HEK293 (cell line): ENCODE measurements around the gene FAM83C.
A peak's percentile ranks its signal among the peaks of the same experiment; 100 is the strongest.

Source experiments
- CTCF ChIA-PET: fragments of 350-600 bp; formaldehyde crosslinking; extraction: SDS; loops from one replicate; lab custom pipeline; 2021; ENCODE audit warnings: antibody characterized with exemption; lab: Yijun Ruan, JAX
- POLR2A ChIA-PET: fragments of 300-600 bp; formaldehyde crosslinking; extraction: SDS; loops from one replicate; lab custom pipeline; 2020; ENCODE audit warnings: antibody characterized with exemption, inconsistent platforms; lab: Yijun Ruan, JAX
- H3K27ac ChIP-seq: fragments of 200-500 bp; sonication (Bioruptor generic); 2 replicates; pipeline ENCODE4 v1.5.1; 2014; ENCODE audit warnings: low read depth, low read length, control low read depth, inconsistent platforms; ENCODE audit errors: extremely low read depth
- H3K36me3 ChIP-seq, 2 experiments: fragments of 200-500 bp in 1 of 2; sonication (Bioruptor generic) in 1 of 2; 1 replicate in 1 of 2; 2 replicates in 1 of 2; pipeline ENCODE4 v1.5.1; 2014 to 2017; ENCODE audit warnings: inconsistent platforms in 2 of 2, low read length in 2 of 2; ENCODE audit not compliant: control insufficient read depth in 2 of 2, insufficient read depth in 1 of 2
- H3K4me1 ChIP-seq: fragments of 200-500 bp; sonication (Bioruptor generic); 2 replicates; pipeline ENCODE4 v1.5.1; 2014; ENCODE audit warnings: mild to moderate bottlenecking, low read length, inconsistent platforms; ENCODE audit not compliant: control insufficient read depth, insufficient read depth
- H3K4me3 ChIP-seq: 2 replicates; pipeline ENCODE4 v1.5.1; 2011; ENCODE audit warnings: low read depth, mild to moderate bottlenecking, control low read depth, low read length, moderate library complexity
- H3K9me3 ChIP-seq: fragments of 200-500 bp; sonication (Bioruptor generic); 2 replicates; pipeline ENCODE4 v1.5.1; 2014; ENCODE audit warnings: low read depth, low read length, inconsistent platforms; ENCODE audit not compliant: control insufficient read depth, insufficient read depth
- GLI4 ChIP-seq: fragments of 450-650 bp; formaldehyde crosslinking; IDR thresholded peaks from 2 replicates; pipeline ENCODE4 v1.5.1; 2016; ENCODE audit warnings: missing biosample characterization, missing genetic modification characterization
- OSR2 ChIP-seq: fragments of 450-650 bp; formaldehyde crosslinking; IDR thresholded peaks from 2 replicates; pipeline ENCODE4 v1.5.1; 2016; ENCODE audit warnings: missing biosample characterization, missing genetic modification characterization
- SP2 ChIP-seq: fragments of 450-650 bp; formaldehyde crosslinking; IDR thresholded peaks from 2 replicates; pipeline ENCODE4 v1.5.1; 2016; ENCODE audit warnings: missing biosample characterization, missing genetic modification characterization
- SP3 ChIP-seq: fragments of 450-650 bp; formaldehyde crosslinking; IDR thresholded peaks from 2 replicates; pipeline ENCODE4 v1.5.1; 2016; ENCODE audit warnings: missing biosample characterization, missing genetic modification characterization
- ZBTB17 ChIP-seq: fragments of 450-650 bp; formaldehyde crosslinking; IDR thresholded peaks from 2 replicates; pipeline ENCODE4 v1.5.1; 2016; ENCODE audit warnings: missing biosample characterization, missing genetic modification characterization
- ZNF121 ChIP-seq: fragments of 450-650 bp; formaldehyde crosslinking; IDR thresholded peaks from 2 replicates; pipeline ENCODE4 v1.5.1; 2016; ENCODE audit warnings: missing biosample characterization, missing genetic modification characterization
- ZNF214 ChIP-seq: fragments of 450-650 bp; formaldehyde crosslinking; IDR thresholded peaks from 2 replicates; pipeline ENCODE4 v1.5.1; 2017; ENCODE audit warnings: missing biosample characterization, mild to moderate bottlenecking, missing genetic modification characterization, borderline replicate concordance
- ZNF239 ChIP-seq: fragments of 450-650 bp; formaldehyde crosslinking; IDR thresholded peaks from 2 replicates; pipeline ENCODE4 v1.5.1; 2016; ENCODE audit warnings: missing biosample characterization, missing genetic modification characterization
- ZNF626 ChIP-seq: fragments of 450-650 bp; sonication (Bioruptor Pico); formaldehyde crosslinking; IDR thresholded peaks from 2 replicates; pipeline ENCODE4 v1.5.1; 2018; ENCODE audit warnings: missing biosample characterization, missing genetic modification characterization, inconsistent platforms
- ZNF670 ChIP-seq: fragments of 450-650 bp; formaldehyde crosslinking; IDR thresholded peaks from 2 replicates; pipeline ENCODE4 v1.5.1; 2016; ENCODE audit warnings: missing biosample characterization, missing genetic modification characterization, low read depth
- TF ChIP-seq, protein P1 (sequence below): fragments of 450-650 bp; formaldehyde crosslinking; IDR thresholded peaks from 2 replicates; pipeline ENCODE4 v1.5.1; 2016; ENCODE audit warnings: missing biosample characterization, missing genetic modification characterization

FAM83C gene

DNA sequence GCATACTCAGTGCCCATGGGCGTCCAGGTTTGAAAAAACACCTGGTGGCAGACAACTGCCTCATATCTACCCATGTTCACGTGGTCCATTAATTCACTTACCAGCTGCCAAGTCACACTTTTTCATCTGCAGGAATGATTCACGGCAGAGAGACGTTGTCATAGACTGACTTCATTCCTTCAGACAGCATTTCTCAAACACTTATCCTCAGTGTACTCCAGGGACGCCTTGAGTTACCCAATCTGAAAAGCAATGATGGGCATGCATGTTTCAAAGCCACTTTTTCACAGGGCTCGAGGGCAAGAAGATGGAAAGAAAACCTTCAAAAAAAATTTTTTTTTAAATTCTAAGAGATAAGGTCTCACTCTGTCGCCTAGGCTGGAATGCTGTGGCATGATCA lies 20.3 kb downstream of the FAM83C start:
- Histone ChIP-seq H3K36me3 (peaks cover 0 to 18% of the 10 kb centered on the region in 2 experiments; a peak in 1 of 3 replicates), H3K4me1 (no peaks in the 10 kb centered on the region), H3K27ac (no peak overlapping the region), H3K4me3 (no peak overlapping the region), H3K9me3 (no peaks in the 10 kb centered on the region)
- ChIA-PET POLR2A (interaction anchor here (0.5 kb wide), 1 partner anchor 164 kb away, joined by 7 read pairs; no protein-coding TSS in a partner anchor), CTCF (interaction anchor here (0.6 to 11.4 kb wide), 3 partner anchors 8 to 128 kb away, joined by 3 to 150 read pairs (median 4); partner anchors contain the start of gene EDEM2)
- TF ChIP-seq ZNF214 (tag by site-specific recombination) (no peak), SP2 (tag by site-specific recombination) (no peak)

DNA sequence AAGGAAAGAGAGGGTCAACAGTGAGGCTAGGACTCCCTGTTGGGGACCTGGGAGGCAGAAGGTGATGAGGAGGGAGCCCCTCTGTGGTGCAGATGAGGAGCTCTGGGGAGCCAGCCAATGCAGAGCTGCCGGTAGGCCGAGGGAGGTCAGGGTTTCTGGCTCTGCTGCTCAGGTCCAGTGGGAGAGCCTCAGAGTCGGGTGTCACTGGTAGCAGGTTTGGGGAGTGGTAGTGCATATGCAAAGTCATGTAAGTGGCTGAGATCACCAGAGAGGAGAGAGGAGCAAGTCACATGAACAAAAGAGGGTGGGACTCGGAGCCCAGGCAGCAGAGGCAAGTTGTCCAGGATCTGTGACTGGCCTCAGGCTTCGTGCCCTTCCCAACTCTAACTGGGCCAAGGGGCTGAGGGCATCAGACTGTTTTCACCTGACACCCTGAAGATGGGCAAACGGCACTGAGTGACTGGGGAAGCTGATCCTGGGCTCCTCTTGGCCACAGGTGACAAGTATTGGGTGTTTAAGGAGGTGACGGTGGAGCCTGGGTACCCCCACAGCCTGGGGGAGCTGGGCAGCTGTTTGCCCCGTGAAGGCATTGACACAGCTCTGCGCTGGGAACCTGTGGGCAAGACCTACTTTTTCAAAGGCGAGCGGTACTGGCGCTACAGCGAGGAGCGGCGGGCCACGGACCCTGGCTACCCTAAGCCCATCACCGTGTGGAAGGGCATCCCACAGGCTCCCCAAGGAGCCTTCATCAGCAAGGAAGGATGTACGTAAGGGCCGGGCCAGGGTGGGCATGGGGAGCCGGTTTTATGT lies 20.9 kb downstream of the FAM83C start:
- Histone ChIP-seq H3K27ac (no peak overlapping the region), H3K9me3 (no peaks in the 10 kb centered on the region), H3K4me1 (no peaks in the 10 kb centered on the region), H3K36me3 (peaks cover 0 to 12% of the 10 kb centered on the region in 2 experiments; a peak in 1 of 3 replicates), H3K4me3 (no peak overlapping the region)
- ChIA-PET CTCF (interaction anchor here (0.6 to 11.4 kb wide), 5 partner anchors 8 to 397 kb away, joined by 3 to 150 read pairs (median 4); partner anchors contain the start of gene EDEM2), POLR2A (interaction anchor here (0.5 to 1.9 kb wide), 2 partner anchors 124 to 164 kb away, joined by 7 to 8 read pairs; partner anchors contain the start of gene EDEM2)
- no peak for TF ChIP-seq GLI4 (tag by site-specific recombination)
- TF ChIP-seq OSR2 (tag by site-specific recombination): peak; percentile 83
- TF ChIP-seq ZNF670: no peak
- no peak for TF ChIP-seq ZNF121 (tag by site-specific recombination)
- TF ChIP-seq, protein P1, sequence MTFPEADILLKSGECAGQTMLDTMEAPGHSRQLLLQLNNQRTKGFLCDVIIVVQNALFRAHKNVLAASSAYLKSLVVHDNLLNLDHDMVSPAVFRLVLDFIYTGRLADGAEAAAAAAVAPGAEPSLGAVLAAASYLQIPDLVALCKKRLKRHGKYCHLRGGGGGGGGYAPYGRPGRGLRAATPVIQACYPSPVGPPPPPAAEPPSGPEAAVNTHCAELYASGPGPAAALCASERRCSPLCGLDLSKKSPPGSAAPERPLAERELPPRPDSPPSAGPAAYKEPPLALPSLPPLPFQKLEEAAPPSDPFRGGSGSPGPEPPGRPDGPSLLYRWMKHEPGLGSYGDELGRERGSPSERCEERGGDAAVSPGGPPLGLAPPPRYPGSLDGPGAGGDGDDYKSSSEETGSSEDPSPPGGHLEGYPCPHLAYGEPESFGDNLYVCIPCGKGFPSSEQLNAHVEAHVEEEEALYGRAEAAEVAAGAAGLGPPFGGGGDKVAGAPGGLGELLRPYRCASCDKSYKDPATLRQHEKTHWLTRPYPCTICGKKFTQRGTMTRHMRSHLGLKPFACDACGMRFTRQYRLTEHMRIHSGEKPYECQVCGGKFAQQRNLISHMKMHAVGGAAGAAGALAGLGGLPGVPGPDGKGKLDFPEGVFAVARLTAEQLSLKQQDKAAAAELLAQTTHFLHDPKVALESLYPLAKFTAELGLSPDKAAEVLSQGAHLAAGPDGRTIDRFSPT (tag by site-specific recombination): 0 out of 2 replicates have a peak, but pooled peaks have one; percentile 18
- TF ChIP-seq ZNF626 (tag by site-specific recombination): no peak
- 0 out of 2 replicates have a peak, but pooled peaks have one; percentile 20 for TF ChIP-seq SP2 (tag by site-specific recombination)
- TF ChIP-seq ZBTB17 (tag by site-specific recombination): peak; percentile 25; the same call in 1 of the 2 replicates
- no peak for TF ChIP-seq ZNF239 (tag by site-specific recombination)

DNA sequence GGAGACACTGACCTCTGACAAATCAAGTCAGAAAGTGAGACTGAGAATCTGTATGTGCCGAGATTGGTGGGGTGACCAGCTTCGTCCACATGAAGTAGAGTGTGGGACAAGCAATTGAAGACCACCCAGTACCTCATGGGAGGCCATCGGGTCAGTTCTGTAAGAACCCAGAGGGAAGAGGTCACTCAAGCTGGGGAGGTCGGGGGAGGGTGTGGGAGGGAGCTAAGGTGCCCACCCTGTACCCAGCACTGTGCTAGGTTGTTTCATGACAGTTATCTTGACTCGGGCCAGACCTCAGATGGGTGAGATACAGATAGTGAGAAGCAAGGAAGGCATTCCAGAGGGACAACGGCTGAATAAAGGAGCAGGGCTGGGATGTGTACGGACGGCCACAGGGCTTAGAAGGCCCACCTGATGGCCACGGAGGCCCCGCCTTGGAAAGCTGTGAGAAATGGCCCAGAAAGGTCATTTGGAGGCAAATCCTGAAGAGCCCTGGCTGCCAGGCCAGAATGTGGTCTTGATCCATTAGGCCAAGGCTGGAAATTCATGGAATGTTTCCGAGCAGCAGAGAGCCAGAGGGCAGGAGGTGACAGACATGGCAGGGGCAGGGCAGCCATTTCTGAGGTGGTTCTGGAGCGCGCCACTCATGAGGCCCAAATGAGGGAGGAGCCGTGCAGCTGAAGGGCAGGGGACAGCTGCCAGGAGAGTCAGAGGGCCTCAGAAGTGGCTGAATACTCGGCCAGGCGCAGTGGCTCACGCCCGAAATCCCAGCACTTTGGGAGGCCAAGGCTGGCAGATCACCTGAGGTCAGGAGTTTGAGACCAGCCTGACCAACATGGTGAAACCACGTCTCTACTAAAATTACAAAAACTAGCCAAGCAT lies 22.0 kb downstream of the FAM83C start:
- Histone ChIP-seq H3K4me1 (no peaks in the 10 kb centered on the region), H3K27ac (no peak overlapping the region), H3K4me3 (no peak overlapping the region), H3K9me3 (no peaks in the 10 kb centered on the region), H3K36me3 (peaks cover 0 to 2% of the 10 kb centered on the region in 2 experiments; a peak in 1 of 3 replicates)
- CTCF ChIA-PET: interaction anchor here (0.6 to 11.4 kb wide), 17 partner anchors 8 to 406 kb away, joined by 3 to 150 read pairs (median 4); partner anchors contain the start of genes EDEM2, GDF5 and MMP24OS
- POLR2A ChIA-PET: interaction anchor here (0.5 to 1.9 kb wide), 2 partner anchors 123 to 281 kb away, joined by 4 to 8 read pairs; partner anchors contain the start of gene EDEM2
- no peak for TF ChIP-seq SP3 (tag by site-specific recombination)
